ENCODE data around the gene BCAS3.

Gene BCAS3

GRCh38 chr17:61279476-61280145, 602.0 kb downstream of the BCAS3 start:
- no peak for FAIRE-seq

DNA sequence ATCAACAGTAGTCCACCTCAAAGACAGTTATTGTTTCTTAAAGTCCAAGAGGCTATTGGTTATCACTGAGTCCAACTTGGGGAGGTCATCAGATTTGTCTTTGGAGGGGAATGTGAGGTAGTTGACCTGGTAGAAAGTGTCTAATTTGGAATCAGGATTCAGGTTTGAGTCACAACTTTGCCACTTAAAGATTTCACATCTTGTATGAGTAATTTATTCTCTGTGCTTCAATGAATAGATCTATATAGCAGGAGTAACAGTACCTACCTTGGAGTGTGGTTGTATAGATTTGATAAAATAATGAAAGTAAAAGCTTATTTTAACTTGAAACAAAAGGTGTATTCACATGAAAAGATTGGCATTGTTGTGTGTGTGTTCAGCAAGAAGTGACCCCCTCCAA, 602.7 kb downstream of the BCAS3 start:
- no peak for FAIRE-seq

DNA sequence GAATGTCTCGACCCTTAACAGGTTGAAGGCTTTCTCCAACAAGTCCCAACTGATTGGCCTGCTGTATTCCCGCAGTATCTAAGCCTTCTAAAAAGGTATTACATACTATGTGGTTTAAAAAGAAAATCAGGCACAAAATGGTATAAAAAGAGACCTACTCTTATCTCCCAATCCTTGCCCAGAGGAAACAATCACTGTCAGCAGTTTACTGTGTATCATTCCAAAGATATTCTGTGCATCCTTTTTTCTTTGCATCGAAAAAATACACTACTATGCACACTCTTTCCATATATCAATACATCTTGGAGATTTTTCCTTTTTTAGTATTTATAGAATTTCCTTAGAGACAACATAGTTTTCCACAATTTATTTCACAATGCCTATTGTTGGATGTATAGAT, 603.2 kb downstream of the BCAS3 start:
- FAIRE-seq = no peak

DNA sequence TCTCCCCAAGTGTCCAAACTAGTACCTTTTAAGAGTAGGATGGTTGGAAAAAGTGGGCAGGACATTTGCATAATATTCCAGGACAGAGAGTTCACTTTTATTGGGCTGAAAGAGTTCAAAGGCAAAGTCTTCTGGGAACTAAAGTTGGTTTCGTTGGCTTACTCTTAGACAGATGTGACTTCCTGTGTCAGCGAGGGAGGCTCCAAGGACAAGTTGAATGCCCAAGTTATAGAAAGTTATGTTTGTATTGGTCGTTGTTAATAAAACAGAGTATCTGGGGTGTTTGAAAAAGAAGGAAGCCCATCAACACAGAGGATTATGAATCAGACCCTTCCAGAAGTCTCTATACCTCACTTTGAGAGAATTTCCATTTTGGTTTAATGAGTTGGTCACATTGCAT, 604.7 kb downstream of the BCAS3 start:
- no peak for FAIRE-seq

DNA sequence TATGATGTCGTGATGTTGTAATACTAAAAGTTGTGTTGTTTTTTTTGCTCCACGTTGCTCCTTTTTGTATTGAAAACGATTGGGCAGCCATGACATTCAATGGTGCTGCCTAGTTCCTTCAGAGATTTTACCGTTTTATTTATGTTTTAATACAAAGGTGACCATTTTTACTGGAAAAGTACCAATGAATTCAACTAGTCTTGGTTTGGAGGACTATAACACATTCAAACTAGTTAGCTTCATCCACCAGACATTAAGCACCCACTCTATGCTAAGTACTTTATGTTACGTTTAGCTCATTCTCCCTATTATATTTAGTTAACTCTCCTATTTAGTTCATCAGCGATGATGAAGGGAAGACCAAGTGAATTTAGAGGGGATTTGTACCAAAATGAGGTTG, 605.4 kb downstream of the BCAS3 start:
- FAIRE-seq = no peak

- FAIRE-seq = no peak
Measured at GRCh38 chr17:61284174-61284573, 606.5 kb downstream of the BCAS3 start.

DNA sequence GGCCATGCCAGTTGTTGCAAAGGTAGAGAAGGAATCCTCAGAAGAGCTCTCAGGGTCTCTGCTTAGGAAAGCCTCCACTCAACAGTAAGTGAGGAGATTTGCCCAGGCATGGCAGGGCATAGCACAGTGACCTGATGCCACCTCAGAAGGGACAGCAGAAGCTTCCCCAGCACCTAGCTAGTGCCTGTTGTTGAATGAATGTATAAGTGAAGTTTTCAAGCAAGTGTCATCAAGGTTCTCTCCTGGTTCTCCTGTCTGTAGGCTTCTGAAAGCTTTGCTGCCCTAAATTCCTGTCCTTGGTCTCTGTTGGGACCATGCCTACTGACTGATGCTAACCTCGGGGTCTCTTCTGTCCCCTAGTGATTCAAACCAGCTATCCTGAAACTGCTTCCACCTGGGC, 607.1 kb downstream of the BCAS3 start:
- no peak for FAIRE-seq

GRCh38 chr17:61285526-61286320, 608.1 kb downstream of the BCAS3 start:
- no peak for FAIRE-seq

DNA sequence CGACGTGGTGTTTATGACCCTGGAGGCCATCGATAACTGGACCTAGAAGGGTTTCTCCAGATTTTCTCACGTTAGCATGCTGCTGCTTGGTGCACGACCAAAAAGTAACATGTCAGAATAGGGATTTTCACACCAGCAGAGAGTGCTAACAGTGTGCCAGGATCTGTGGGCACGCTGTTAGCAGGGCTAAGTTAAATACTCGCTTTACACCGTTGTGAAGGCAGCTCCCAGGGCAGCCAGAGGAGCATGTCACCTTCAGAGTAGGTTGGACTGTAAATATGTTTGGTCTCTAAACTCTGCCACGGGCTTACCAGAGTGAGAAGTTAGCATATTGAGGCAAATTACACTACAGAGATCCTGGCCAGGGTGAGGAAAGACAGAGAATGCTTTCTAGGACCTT, 608.8 kb downstream of the BCAS3 start:
- FAIRE-seq = no peak

DNA sequence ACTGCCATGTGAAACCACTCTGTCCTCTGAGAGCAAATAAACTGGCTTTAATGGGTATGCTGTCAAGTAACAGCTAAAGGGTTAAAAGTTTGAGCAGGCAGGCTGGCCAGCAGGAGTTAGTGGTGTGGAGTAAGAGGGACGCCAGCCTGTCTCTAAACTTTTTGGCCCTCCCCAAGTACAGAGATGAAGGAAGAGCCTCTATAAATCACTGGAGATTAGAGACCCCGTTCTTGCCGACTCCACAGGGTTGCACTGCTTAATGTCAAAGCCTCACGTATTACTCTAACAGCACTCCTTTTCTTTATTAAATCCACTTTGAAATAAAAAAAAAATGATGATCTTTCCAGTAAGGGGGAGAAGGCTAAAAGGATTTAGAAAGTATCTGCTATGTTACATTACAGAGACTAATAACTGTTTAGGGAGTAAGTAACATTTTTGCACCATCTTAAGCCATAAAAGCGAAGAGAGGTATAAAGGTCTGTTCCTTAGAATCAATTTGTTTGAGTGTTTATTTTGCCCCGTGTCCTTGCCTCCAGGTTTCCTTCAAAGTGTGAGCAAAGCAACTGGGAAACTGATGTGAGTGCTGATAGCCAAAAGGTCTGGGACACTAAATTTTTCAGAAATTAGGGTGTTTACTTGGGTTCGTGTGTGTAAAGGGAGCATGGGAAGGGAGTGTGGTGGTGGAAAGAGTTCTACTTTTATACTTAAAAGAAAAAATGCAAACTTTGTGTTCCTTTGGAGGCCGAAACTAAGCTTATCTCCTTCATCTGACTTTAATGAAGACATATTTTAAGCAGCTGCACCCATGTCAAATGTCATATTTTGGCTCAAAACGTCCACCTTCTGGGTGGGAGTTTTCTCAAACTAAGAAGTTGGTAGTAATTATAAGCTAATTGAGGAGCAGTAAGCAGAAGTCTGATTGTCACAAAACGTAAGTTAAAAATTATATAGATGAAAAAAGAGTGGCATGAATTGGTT, 612.0 kb downstream of the BCAS3 start:
- no peak for FAIRE-seq

- FAIRE-seq = no peak
Measured at GRCh38 chr17:61291451-61292285, 614.0 kb downstream of the BCAS3 start.

DNA sequence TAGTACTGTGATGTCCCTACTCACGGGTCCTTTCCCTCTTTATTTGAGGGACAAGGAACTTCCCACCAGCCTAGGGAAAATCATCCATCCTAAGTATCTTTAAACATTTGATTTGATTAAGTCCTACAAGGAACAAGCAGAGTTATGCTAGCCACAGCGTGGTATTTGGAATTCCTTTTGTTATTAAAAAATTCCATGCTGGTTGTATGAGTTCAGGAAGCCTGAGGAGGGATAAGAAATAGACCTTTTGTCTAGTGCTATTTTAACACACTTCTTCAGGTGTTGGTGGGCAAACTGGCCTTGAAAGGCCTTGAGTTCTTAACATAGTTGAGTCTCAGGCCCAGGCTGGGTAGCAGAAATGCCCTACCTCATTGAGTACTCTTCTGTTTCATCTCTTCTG, 616.6 kb downstream of the BCAS3 start:
- FAIRE-seq = no peak

GRCh38 chr17:61294777-61295176, 617.1 kb downstream of the BCAS3 start:
- FAIRE-seq = no peak

DNA sequence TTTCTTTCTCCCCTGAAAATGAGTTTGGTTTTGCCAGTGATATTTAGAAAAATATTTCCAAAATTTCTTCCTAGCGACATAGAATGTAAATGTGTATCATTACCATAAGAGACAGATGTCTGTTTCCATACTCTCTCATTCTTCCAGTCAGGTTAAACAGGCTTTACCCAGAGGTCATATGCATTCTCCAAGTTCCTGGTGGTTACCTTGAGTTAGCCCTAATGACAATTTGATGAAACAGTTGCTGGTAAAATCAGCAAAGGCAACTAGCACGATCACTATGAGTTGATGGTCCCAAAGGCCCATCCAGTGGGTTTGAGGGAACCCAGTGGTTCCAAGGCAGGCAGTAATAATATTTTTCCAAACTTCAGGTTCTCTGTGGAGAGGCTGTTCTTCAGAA, 618.4 kb downstream of the BCAS3 start:
- FAIRE-seq = no peak

DNA sequence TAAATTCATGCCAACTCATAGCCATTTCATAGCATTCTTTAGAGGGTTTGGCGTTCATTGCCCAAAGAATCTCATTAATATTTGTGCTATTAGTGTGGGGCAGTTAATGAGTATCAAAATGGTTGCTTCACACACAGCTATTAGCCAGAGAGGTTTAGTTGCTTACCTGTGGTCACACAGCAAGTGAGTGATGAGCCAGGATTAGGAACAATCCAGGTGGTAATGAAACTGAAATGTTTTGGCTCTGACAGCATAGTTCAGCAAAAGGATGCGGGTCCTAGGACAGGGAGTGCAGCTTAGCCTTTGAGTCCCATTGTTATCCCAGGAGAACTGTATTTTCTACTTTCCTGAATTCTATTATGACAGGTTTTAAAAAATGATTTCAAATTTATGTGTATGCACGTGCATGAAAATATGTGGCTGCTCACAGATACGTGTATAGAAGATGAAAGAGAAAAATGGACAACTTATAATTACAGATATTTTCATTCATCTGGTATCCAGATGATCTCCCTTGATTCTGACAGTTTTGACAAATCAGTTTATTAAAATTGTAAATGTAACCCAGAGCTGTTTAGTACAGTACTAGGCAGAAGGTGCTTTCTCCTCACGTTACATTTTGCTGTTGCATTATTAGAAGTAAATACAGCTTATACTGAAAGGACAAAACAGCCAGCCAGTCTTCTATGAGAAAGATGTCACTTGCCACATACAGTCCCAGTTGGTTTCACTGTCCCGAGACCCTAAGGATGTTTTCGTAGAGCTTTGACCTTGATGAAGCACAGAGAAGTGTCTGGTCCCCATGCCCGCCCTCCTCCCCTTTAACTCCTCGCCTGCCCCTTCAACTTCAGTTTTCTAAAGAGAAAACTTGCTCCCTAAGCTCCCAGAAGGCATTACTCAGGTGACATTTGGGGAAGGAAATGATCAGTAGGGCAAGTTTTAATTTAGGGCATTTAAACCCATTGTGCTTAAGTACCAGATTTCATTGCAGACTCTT, 622.2 kb downstream of the BCAS3 start:
- no peak for FAIRE-seq

GRCh38 chr17:61302953-61303816, 625.5 kb downstream of the BCAS3 start:
- FAIRE-seq = no peak

- FAIRE-seq = no peak
Measured at GRCh38 chr17:61303817-61304096, 626.1 kb downstream of the BCAS3 start.

- no peak for FAIRE-seq
Measured at GRCh38 chr17:61305024-61305423, 627.4 kb downstream of the BCAS3 start.

- no peak for FAIRE-seq
Measured at GRCh38 chr17:61306003-61306402, 628.4 kb downstream of the BCAS3 start.

All from colon (tissue), 2 donors.